Measurements from ENCODE around the gene ZNF322.

The ZNF322 gene

GRCh38 chr6:26613689-26614683, 45.6 kb downstream of the ZNF322 start:
- no peak for DNase-seq (ENCODE audit: low read depth)

- no peak for DNase-seq (ENCODE audit: low read depth)
Measured at GRCh38 chr6:26613201-26613600, 46.3 kb downstream of the ZNF322 start.

- no peak for DNase-seq (ENCODE audit: low read depth)
Measured at GRCh38 chr6:26611599-26611998, 47.9 kb downstream of the ZNF322 start.

GRCh38 chr6:26609463-26609862, 50.1 kb downstream of the ZNF322 start:
- no peak for DNase-seq (ENCODE audit: low read depth)

- DNase-seq (ENCODE audit: low read depth) = peak; percentile 20
Measured at GRCh38 chr6:26607434-26608230, 51.9 kb downstream of the ZNF322 start.

- DNase-seq (ENCODE audit: low read depth) = no peak
Measured at GRCh38 chr6:26604797-26605196, 54.7 kb downstream of the ZNF322 start.

GRCh38 chr6:26604026-26604425, 55.5 kb downstream of the ZNF322 start:
- no peak for DNase-seq (ENCODE audit: low read depth)

GRCh38 chr6:26602262-26602661, 57.3 kb downstream of the ZNF322 start:
- DNase-seq (ENCODE audit: low read depth) = no peak

- no peak for DNase-seq (ENCODE audit: low read depth)
Measured at GRCh38 chr6:26600759-26601158, 58.8 kb downstream of the ZNF322 start.

GRCh38 chr6:26599591-26599990, 60.0 kb downstream of the ZNF322 start:
- DNase-seq (ENCODE audit: low read depth) = no peak

GRCh38 chr6:26599134-26599533, 60.4 kb downstream of the ZNF322 start:
- DNase-seq (ENCODE audit: low read depth) = no peak

- no peak for DNase-seq (ENCODE audit: low read depth)
Measured at GRCh38 chr6:26598267-26598666, 61.3 kb downstream of the ZNF322 start.

GRCh38 chr6:26597821-26598220, 61.7 kb downstream of the ZNF322 start:
- DNase-seq (ENCODE audit: low read depth) = no peak

GRCh38 chr6:26597389-26597766, 62.2 kb downstream of the ZNF322 start:
- DNase-seq (ENCODE audit: low read depth) = no peak

GRCh38 chr6:26596579-26597388, 62.8 kb downstream of the ZNF322 start, which contains the start of gene ABT1:
ABT1 (plus strand) TSS chr6:26596953; CDS start chr6:26596983, 30 bp downstream.
- DNase-seq (ENCODE audit: low read depth) = peak; percentile 93

GRCh38 chr6:26595669-26596269, 63.8 kb downstream of the ZNF322 start:
- peak; percentile 75 for DNase-seq (ENCODE audit: low read depth)

GRCh38 chr6:26594730-26595632, 64.6 kb downstream of the ZNF322 start:
- no peak for DNase-seq (ENCODE audit: low read depth)

- DNase-seq (ENCODE audit: low read depth) = no peak
Measured at GRCh38 chr6:26594131-26594498, 65.4 kb downstream of the ZNF322 start.

- DNase-seq (ENCODE audit: low read depth) = no peak
Measured at GRCh38 chr6:26593278-26594130, 66.0 kb downstream of the ZNF322 start.

- DNase-seq (ENCODE audit: low read depth) = no peak
Measured at GRCh38 chr6:26592649-26593048, 66.9 kb downstream of the ZNF322 start.
